Testis (tissue), 3 donors: Measurements from ENCODE around the gene YLPM1. TPM values are rescaled to one million over a fixed set of nuclear protein-coding genes. Genes with fewer than 3 reads are reported as not detected.

Experiments
- DNase-seq: peaks from one replicate; pipeline ENCODE4 v3.0.0-alpha.2; 2019
- H3K27ac ChIP-seq, 2 donors: fragments of 200-600 bp; sonication (generic); one replicate each; pipeline ENCODE4 v1.5.1; 2019
- H3K27me3 ChIP-seq: fragments of 200-600 bp; sonication (generic); one replicate; pipeline ENCODE4 v1.5.1; 2019
- H3K36me3 ChIP-seq: fragments of 200-600 bp; sonication (generic); one replicate; pipeline ENCODE4 v1.5.1; 2017; ENCODE audit warnings: low read depth; ENCODE audit errors: missing control alignments
- H3K4me1 ChIP-seq: fragments of 200-600 bp; sonication (generic); one replicate; pipeline ENCODE4 v1.5.1; 2019
- H3K4me3 ChIP-seq, 2 donors: fragments of 200-600 bp; sonication (generic); one replicate each; pipeline ENCODE4 v1.5.1; 2017 to 2019
- H3K9me3 ChIP-seq: fragments of 200-600 bp; sonication (generic); one replicate; pipeline ENCODE4 v1.5.1; 2017
- POLR2A ChIP-seq: fragments of 450-650 bp; IDR thresholded peaks from one replicate; pipeline ENCODE4 v1.6.1; 2017; ENCODE audit warnings: antibody characterized with exemption, mild to moderate bottlenecking, moderate library complexity
- WGBS, 2 donors: methylation state at CpG; one replicate each; pipeline ENCODE4 v1.1.5; 2018; 5-methylcytosine and 5-hydroxymethylcytosine counted together
- intact Hi-C: fragments of 100-400 bp; cut with DNase I; formaldehyde crosslinking; loops from one replicate; pipeline ENCODE4 v1.15.1; 2023; ENCODE audit warnings: low total_unique reads
- polyA plus RNA-seq: library from polyadenylated mRNA; stranded (reverse); fragments of 350-450 nt; fragmentation: Illumina TruSeq; extraction: RNeasy Lipid Tissue Mini Kit (QIAGEN cat#74804); gene quantifications from one replicate; pipeline ENCODE4 v1.2.3, GENCODE V29; 2014; ENCODE audit warnings: low read depth, low replicate concordance; ENCODE audit not compliant: insufficient read depth
- total RNA-seq, 2 donors: library from RNA; depleted of rRNA; stranded (reverse); fragments of >200 nt; gene quantifications; one replicate each; pipeline ENCODE4 v1.2.3, GENCODE V29; 2016
- TF ChIP-seq, protein P1 (sequence below), 3 experiments: fragments of 450-650 bp in 2 of 3; fragments of 200-600 bp in 1 of 3; sonication (generic) in 1 of 3; IDR thresholded peaks; one replicate each; pipeline ENCODE4 v1.5.1; 2016 to 2019; ENCODE audit warnings: antibody characterized with exemption in 3 of 3, mild to moderate bottlenecking in 2 of 3, moderate library complexity in 1 of 3

The YLPM1 gene
- total and polyA plus RNA-seq, 3 donors from 2014 or later, result 83.2 to 124 (median 99.9) TPM

DNA sequence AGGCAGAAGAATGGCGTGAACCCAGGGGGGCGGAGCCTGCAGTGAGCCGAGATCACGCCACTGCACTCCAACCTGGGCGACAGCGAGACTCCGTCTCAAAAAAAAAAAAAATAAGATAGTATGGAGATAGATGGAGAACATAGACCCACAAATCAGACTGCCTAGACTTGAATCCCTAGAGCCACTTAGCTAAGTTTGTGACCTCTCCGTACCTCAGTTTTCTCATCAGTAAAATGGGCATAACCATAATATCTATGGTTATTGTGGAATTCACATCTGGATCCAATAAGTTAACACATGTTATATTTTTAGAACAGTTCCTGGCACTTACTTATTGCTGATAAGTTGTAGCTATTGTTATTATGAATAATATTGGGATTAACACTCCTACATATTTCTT is 105.6 kb downstream of the YLPM1 start:
- Histone ChIP-seq H3K27me3 (no peaks in the 10 kb centered on the region), H3K4me1 (no peaks in the 10 kb centered on the region), H3K4me3 (no peak overlapping the region), H3K9me3 (no peaks in the 10 kb centered on the region), H3K36me3 (no peaks in the 10 kb centered on the region), H3K27ac (no peak overlapping the region)
- intact Hi-C loops, result no loop called here
- WGBS, 2 donors, result 70 to 86% methylated on average over 8 of the region's 8 CpGs
- TF ChIP-seq, protein P1, sequence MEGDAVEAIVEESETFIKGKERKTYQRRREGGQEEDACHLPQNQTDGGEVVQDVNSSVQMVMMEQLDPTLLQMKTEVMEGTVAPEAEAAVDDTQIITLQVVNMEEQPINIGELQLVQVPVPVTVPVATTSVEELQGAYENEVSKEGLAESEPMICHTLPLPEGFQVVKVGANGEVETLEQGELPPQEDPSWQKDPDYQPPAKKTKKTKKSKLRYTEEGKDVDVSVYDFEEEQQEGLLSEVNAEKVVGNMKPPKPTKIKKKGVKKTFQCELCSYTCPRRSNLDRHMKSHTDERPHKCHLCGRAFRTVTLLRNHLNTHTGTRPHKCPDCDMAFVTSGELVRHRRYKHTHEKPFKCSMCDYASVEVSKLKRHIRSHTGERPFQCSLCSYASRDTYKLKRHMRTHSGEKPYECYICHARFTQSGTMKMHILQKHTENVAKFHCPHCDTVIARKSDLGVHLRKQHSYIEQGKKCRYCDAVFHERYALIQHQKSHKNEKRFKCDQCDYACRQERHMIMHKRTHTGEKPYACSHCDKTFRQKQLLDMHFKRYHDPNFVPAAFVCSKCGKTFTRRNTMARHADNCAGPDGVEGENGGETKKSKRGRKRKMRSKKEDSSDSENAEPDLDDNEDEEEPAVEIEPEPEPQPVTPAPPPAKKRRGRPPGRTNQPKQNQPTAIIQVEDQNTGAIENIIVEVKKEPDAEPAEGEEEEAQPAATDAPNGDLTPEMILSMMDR (IDR thresholded peaks at IDR 0.05), result no peak
- TF ChIP-seq POLR2A, result no peak
- DNase-seq, result no peak

DNA sequence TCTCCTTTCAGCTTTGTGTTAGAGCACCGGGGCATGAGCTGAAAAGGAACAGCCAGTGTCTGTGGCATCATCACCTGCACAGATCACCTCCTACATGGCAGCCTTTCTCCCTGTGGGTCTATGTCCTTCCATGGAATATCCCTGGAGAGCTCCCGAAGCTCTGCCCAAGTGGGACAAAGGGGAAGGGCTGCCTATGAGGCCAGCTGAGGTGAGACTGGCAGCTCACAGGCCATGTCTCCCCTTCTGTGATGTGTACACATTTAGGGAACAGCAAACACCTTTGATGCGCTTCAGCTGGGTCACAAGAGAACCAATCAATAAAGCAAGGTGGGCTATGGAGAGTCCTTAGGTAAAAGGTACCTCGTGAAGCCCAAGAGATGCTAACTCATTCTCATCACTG is 108.7 kb downstream of the YLPM1 start:
- Histone ChIP-seq H3K27ac (no peak overlapping the region), H3K4me3 (no peak overlapping the region), H3K36me3 (no peaks in the 10 kb centered on the region), H3K4me1 (no peaks in the 10 kb centered on the region), H3K9me3 (no peaks in the 10 kb centered on the region), H3K27me3 (no peaks in the 10 kb centered on the region)
- intact Hi-C loops, result no loop called here
- DNase-seq, result no peak
- 86 to 91% methylated on average over 2 to 4 of the region's 4 CpGs for WGBS, 2 donors
- TF ChIP-seq POLR2A, result no peak
- TF ChIP-seq, protein P1 (IDR thresholded peaks at IDR 0.05), result no peak

DNA sequence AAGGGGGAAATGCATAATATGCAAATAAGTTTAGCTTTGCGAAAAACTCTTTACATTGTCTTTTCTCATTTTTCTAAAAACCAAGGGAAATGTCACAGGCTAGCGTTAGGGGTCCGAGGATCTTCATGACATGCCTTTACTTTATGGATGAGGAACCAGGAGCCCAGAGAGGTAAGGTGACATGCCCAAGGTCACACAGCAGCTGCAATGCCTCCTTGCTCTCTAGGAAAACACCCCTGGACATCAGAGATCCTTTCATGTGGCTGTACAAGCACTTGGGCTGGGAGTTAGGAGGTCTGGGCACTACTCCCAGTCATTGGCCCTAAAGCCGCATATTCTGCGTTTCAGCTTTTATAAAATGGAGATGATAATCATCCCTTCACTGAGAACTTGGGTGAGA is 112.1 kb downstream of the YLPM1 start:
- WGBS, 2 donors, result 94 to 98% methylated on average over 5 of the region's 5 CpGs

DNA sequence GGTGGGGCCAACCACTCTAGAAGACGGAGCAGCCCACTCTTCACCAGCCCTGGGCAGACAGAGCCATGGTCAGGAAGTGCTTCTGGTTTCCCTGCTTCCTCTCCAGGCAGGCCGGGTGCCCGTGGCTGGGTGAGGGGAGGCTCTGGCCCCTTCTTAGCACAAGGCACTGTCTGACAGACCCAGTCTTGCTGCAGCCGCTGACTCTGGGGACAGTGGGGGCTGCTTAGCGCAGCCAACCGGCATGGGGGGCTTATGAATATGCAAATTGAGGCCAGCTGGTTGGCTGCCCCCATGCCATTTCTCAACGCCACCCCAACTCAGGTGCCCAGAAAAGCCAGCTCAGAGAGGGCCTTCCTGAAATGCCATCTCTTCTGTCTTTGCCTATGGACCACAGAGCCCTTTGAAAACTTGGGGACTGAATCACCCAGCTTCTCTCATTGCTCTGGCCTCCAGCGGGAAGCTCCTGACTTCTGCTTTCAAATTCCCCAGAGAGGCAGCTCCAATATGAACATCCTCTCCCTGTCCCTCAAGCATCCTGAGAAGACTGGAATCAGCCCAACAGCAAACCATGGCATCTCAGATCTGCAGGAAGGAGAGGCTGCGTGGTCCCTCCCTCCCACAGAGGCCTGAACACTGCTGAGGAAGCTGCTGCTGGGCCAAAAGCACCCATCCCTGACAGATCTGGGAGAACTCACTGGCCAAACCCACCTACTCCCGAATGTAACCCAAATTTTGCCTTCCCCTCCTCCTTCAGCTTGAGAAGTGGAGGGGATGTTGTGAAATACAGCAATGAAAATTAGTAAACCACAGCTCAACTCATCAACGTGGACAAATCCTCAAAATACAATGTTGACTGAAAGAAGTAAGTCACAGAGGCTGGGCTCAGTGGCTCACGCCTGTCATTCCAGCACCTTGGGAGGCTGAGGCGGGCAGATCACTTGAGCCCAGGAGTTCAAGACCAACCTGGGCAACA is 113.1 kb downstream of the YLPM1 start, which contains the start of gene PROX2:
Gene PROX2, minus strand, starts transcription at position 205 of the 973 bp plus-strand sequence. CDS start 12,311 bp downstream, outside the sequence.
- intact Hi-C loops, result no loop called here
- 69 to 77% methylated on average over 9 to 13 of the region's 13 CpGs for WGBS, 2 donors
- Histone ChIP-seq H3K36me3 (no peaks in the 10 kb centered on the region), H3K27ac (no peak within 1 kb of the TSS), H3K4me3 (no peak within 1 kb of the TSS), H3K27me3 (no peaks in the 10 kb centered on the region), H3K9me3 (no peaks in the 10 kb centered on the region), H3K4me1 (no peaks in the 10 kb centered on the region)
- no peak for TF ChIP-seq POLR2A
- TF ChIP-seq, protein P1 (IDR thresholded peaks at IDR 0.05), result no peak
- no peak for DNase-seq

More for the DNA sequence above, 112.1 kb downstream of the YLPM1 start:
- intact Hi-C loops, result no loop called here
- no peak overlapping the region for H3K27ac ChIP-seq
- TF ChIP-seq, protein P1 (IDR thresholded peaks at IDR 0.05), result no peak
- no peak for TF ChIP-seq POLR2A
- DNase-seq, result no peak
- H3K36me3 ChIP-seq, result no peaks in the 10 kb centered on the region
- no peaks in the 10 kb centered on the region for H3K4me1 ChIP-seq
- H3K4me3 ChIP-seq, result no peak overlapping the region
- H3K27me3 ChIP-seq, result no peaks in the 10 kb centered on the region
- no peaks in the 10 kb centered on the region for H3K9me3 ChIP-seq
